Airway epithelial cell (primary cell): ENCODE data around the gene SDK2. TPM values are rescaled to one million over a fixed set of nuclear protein-coding genes. Genes with fewer than 3 reads are reported as not detected.

Experiments used
- total RNA-seq: library from RNA; depleted of rRNA; stranded (reverse); fragments of >200 nt; gene quantifications from 2 replicates; pipeline ENCODE4 v1.2.3, GENCODE V29; 2015

Gene SDK2
- total RNA-seq = 7.0 and 11.8 TPM in 2 replicates

GRCh38 chr17:73644145-73645049 is at the start of gene SDK2:
TSS of gene SDK2 (minus strand) at chr17:73644445. CDS start at chr17:73644088, 357 bp downstream.

GRCh38 chr17:73311781-73312641 is 332.2 kb downstream of the SDK2 start, which contains the start of gene CDC42EP4:
TSS of gene CDC42EP4 (minus strand) at chr17:73312001. CDS start at chr17:73286500, 25,501 bp downstream.

